AG04449 (cell line): ENCODE data around the gene VSX1.

Source experiments
- CTCF ChIA-PET: fragments of 350-600 bp; formaldehyde crosslinking; extraction: SDS; loops from one replicate; lab custom pipeline; 2021; ENCODE audit warnings: antibody characterized with exemption; lab: Yijun Ruan, JAX
- POLR2A ChIA-PET: fragments of 400-600, 350-600 bp; formaldehyde crosslinking; extraction: SDS; loops from one replicate; lab custom pipeline; 2020; ENCODE audit warnings: antibody characterized with exemption, inconsistent platforms; lab: Yijun Ruan, JAX
- DNase-seq: peaks from one replicate; pipeline ENCODE4 v3.0.0-alpha.2; 2010; ENCODE audit warnings: low read depth, low spot score
- H3K4me3 ChIP-seq: 2 replicates; pipeline ENCODE4 v1.5.1; 2011; ENCODE audit warnings: low read depth, mild to moderate bottlenecking, control low read depth, low read length
- TF ChIP-seq, protein P1 (sequence below): IDR thresholded peaks from one replicate; pipeline ENCODE4 v1.5.1; 2011; ENCODE audit warnings: mild to moderate bottlenecking, moderate library complexity, low read length, control low read depth, inconsistent platforms; ENCODE audit not compliant: insufficient read depth; ENCODE audit errors: missing control alignments

The VSX1 gene

GRCh38 chr20:25125636-25126035 lies 43.7 kb upstream of the VSX1 start:
- TF ChIP-seq, protein P1, sequence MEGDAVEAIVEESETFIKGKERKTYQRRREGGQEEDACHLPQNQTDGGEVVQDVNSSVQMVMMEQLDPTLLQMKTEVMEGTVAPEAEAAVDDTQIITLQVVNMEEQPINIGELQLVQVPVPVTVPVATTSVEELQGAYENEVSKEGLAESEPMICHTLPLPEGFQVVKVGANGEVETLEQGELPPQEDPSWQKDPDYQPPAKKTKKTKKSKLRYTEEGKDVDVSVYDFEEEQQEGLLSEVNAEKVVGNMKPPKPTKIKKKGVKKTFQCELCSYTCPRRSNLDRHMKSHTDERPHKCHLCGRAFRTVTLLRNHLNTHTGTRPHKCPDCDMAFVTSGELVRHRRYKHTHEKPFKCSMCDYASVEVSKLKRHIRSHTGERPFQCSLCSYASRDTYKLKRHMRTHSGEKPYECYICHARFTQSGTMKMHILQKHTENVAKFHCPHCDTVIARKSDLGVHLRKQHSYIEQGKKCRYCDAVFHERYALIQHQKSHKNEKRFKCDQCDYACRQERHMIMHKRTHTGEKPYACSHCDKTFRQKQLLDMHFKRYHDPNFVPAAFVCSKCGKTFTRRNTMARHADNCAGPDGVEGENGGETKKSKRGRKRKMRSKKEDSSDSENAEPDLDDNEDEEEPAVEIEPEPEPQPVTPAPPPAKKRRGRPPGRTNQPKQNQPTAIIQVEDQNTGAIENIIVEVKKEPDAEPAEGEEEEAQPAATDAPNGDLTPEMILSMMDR = no peak
- ChIA-PET CTCF (no interaction called here), POLR2A (no interaction called here)
- no peak for DNase-seq
- no peak overlapping the region for H3K4me3 ChIP-seq

- TF ChIP-seq, protein P1 = no peak
- ChIA-PET CTCF (no interaction called here), POLR2A (no interaction called here)
- H3K4me3 ChIP-seq = no peak overlapping the region
- no peak for DNase-seq
Measured at GRCh38 chr20:25120920-25121319, 39.0 kb upstream of the VSX1 start.

- DNase-seq = no peak
- POLR2A ChIA-PET = no interaction called here
- TF ChIP-seq, protein P1 = no peak
- CTCF ChIA-PET = no interaction called here
- H3K4me3 ChIP-seq = no peak overlapping the region
Measured at GRCh38 chr20:25120457-25120856, 38.5 kb upstream of the VSX1 start.

- ChIA-PET POLR2A (no interaction called here), CTCF (no interaction called here)
- no peak overlapping the region for H3K4me3 ChIP-seq
- TF ChIP-seq, protein P1 = no peak
- no peak for DNase-seq
Measured at GRCh38 chr20:25118529-25118928, 36.6 kb upstream of the VSX1 start.

GRCh38 chr20:25117990-25118389 lies 36.0 kb upstream of the VSX1 start:
- ChIA-PET CTCF (no interaction called here), POLR2A (no interaction called here)
- no peak for DNase-seq
- H3K4me3 ChIP-seq = no peak overlapping the region
- TF ChIP-seq, protein P1 = no peak

DNA sequence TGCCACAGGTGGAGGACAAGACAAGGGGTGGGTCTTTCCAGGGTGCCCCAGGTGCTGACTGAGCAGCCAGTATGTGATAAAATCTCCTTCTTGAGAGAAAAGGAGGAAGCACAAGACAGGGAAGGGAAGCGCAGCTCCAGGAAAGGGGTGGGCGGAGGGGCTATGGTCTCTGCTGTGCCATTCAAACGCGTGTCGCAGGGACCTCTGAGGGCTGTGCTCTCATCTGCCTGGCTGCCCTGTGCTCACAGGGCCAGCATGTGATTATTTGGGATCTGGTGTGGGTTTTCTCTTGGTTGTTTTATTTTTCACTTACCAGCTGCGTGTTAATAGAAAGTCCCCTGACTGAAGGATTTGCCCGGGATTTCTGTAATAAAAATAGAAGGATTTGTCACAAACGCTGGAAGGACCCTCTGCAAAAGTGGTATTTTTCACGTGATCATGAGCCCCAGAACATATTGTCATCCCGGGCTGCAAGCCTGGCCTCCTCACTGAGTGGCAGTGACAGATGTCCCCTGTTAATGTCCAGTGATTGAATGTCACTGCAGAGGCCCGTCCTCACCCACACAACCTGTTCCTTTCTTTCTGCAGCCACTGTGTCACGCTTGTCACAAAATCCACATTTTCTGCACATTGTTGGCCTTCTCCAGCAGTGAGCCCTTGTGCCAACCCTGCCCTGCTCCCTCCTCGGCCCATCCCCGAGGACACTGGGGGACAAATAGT lies 35.0 kb upstream of the VSX1 start:
- no peak for DNase-seq
- ChIA-PET CTCF (no interaction called here), POLR2A (no interaction called here)
- TF ChIP-seq, protein P1 = no peak
- no peak overlapping the region for H3K4me3 ChIP-seq
